IMR-90 (cell line): ENCODE data around the gene HLA-DOA. TPM values are rescaled to one million over a fixed set of nuclear protein-coding genes. Genes with fewer than 3 reads are reported as not detected.

Experiments
- ATAC-seq: fragments of 200-7000 bp; cut with Tn5 transposase; 2 replicates; pipeline ENCODE4 v1.9.1; 2020; ENCODE audit warnings: low read depth, mild to moderate bottlenecking, moderate library complexity
- BruUV-seq: library from RNA; stranded (reverse); fragments of 400-500 nt; replicated peaks from 2 replicates; lab custom pipeline; 2021; lab: Mats Ljungman, UMichigan
- CTCF ChIA-PET: fragments of 300-600 bp; formaldehyde crosslinking; extraction: SDS; loops from one replicate; lab custom pipeline; 2021; ENCODE audit warnings: antibody characterized with exemption; lab: Yijun Ruan, JAX
- POLR2A ChIA-PET: fragments of 300-600 bp; sonication (Branson Sonifier 250); formaldehyde crosslinking; loops from one replicate; lab custom pipeline; 2022; ENCODE audit warnings: antibody characterized with exemption; ENCODE audit not compliant: unreplicated experiment; lab: Charles Lee
- DNase-seq: peaks from one replicate; pipeline ENCODE4 v3.0.0; 2013
- H2AFZ ChIP-seq: replicated peaks from 2 replicates; pipeline ENCODE3; 2013; ENCODE audit warnings: low read length, mild to moderate bottlenecking; ENCODE audit not compliant: poor library complexity
- H2AK5ac ChIP-seq: 2 replicates; pipeline ENCODE4 v1.6.1; 2013; ENCODE audit warnings: low read depth, low read length, inconsistent platforms
- H2AK9ac ChIP-seq: replicated peaks from 2 replicates; pipeline ENCODE3; 2013; ENCODE audit warnings: mild to moderate bottlenecking, low read depth, low read length, moderate library complexity; ENCODE audit not compliant: poor library complexity
- H2BK120ac ChIP-seq: 2 replicates; pipeline ENCODE4 v1.6.1; 2013; ENCODE audit warnings: low read depth, low read length, inconsistent platforms
- H2BK15ac ChIP-seq: 3 replicates; pipeline ENCODE4 v1.6.1; 2013; ENCODE audit warnings: low read depth, low read length, inconsistent platforms
- H2BK20ac ChIP-seq: 2 replicates; pipeline ENCODE4 v1.6.1; 2013; ENCODE audit warnings: low read depth, mild to moderate bottlenecking, inconsistent platforms, low read length, moderate library complexity
- H2BK5ac ChIP-seq: 2 replicates; pipeline ENCODE4 v1.6.1; 2013; ENCODE audit warnings: mild to moderate bottlenecking, low read depth, low read length, inconsistent platforms; ENCODE audit not compliant: poor library complexity, severe bottlenecking
- H3K14ac ChIP-seq: replicated peaks from 2 replicates; pipeline ENCODE4 v1.6.1; 2013; ENCODE audit warnings: low read depth, low read length, inconsistent platforms
- H3K18ac ChIP-seq: 2 replicates; pipeline ENCODE4 v1.6.1; 2013; ENCODE audit warnings: low read depth, low read length, control low read depth
- H3K23ac ChIP-seq: 2 replicates; pipeline ENCODE4 v1.6.1; 2013; ENCODE audit warnings: low read depth, low read length, inconsistent platforms
- H3K27ac ChIP-seq: 2 replicates; pipeline ENCODE4 v1.5.1; 2013; ENCODE audit warnings: mild to moderate bottlenecking, control low read depth, low read length; ENCODE audit not compliant: insufficient read depth
- H3K27me3 ChIP-seq: 2 replicates; pipeline ENCODE4 v1.6.1; 2013; ENCODE audit warnings: low read length; ENCODE audit not compliant: control insufficient read depth, insufficient read depth
- H3K36me3 ChIP-seq: 2 replicates; pipeline ENCODE4 v1.6.1; 2013; ENCODE audit warnings: low read length, mixed read lengths; ENCODE audit not compliant: control insufficient read depth, insufficient read depth
- H3K4ac ChIP-seq: 2 replicates; pipeline ENCODE4 v1.6.1; 2013; ENCODE audit warnings: low read depth, low read length, inconsistent platforms
- H3K4me1 ChIP-seq: 2 replicates; pipeline ENCODE4 v1.6.1; 2013; ENCODE audit warnings: low read length, mixed read lengths; ENCODE audit not compliant: control insufficient read depth, insufficient read depth
- H3K4me2 ChIP-seq: 2 replicates; pipeline ENCODE4 v1.6.1; 2013; ENCODE audit warnings: low read depth, mild to moderate bottlenecking, control low read depth, low read length, moderate library complexity
- H3K4me3 ChIP-seq: 2 replicates; pipeline ENCODE4 v1.5.1; 2013; ENCODE audit warnings: low read depth, mild to moderate bottlenecking, control low read depth, low read length, moderate library complexity; ENCODE audit not compliant: insufficient read depth
- H3K56ac ChIP-seq: 2 replicates; pipeline ENCODE4 v1.6.1; 2013; ENCODE audit warnings: low read length, inconsistent platforms; ENCODE audit not compliant: insufficient read depth; ENCODE audit errors: extremely low read depth
- H3K79me1 ChIP-seq, 2 experiments: 2 replicates each; pipeline ENCODE4 v1.6.1; 2013; ENCODE audit warnings: low read length in 2 of 2, inconsistent platforms in 1 of 2, low read depth in 1 of 2
- H3K9ac ChIP-seq: 2 replicates; pipeline ENCODE4 v1.6.1; 2013; ENCODE audit warnings: low read depth, low read length, control low read depth
- H3K9me1 ChIP-seq: 2 replicates; pipeline ENCODE4 v1.6.1; 2013; ENCODE audit warnings: low read length, inconsistent platforms; ENCODE audit not compliant: insufficient read depth
- H3K9me3 ChIP-seq: 2 replicates; pipeline ENCODE4 v1.6.1; 2013; ENCODE audit warnings: low read length; ENCODE audit not compliant: control insufficient read depth, insufficient read depth
- H4K20me1 ChIP-seq: 2 replicates; pipeline ENCODE4 v1.6.1; 2013; ENCODE audit warnings: low read length, inconsistent platforms; ENCODE audit not compliant: insufficient read depth
- H4K5ac ChIP-seq: 2 replicates; pipeline ENCODE4 v1.6.1; 2013; ENCODE audit warnings: mild to moderate bottlenecking, low read depth, low read length, control low read depth
- H4K8ac ChIP-seq, 2 experiments: 2 replicates each; pipeline ENCODE4 v1.6.1; 2013; ENCODE audit warnings: low read depth in 2 of 2, low read length in 2 of 2, control low read depth in 1 of 2, inconsistent platforms in 1 of 2
- H4K91ac ChIP-seq: 2 replicates; pipeline ENCODE4 v1.6.1; 2013; ENCODE audit warnings: low read depth, low read length, inconsistent platforms; ENCODE audit not compliant: insufficient read depth
- BHLHE40 ChIP-seq: fragments of 150-350 bp; IDR thresholded peaks from 2 replicates; pipeline ENCODE4 v1.6.1; 2016; ENCODE audit warnings: mild to moderate bottlenecking, low read depth, low read length
- CEBPB ChIP-seq: IDR thresholded peaks from 2 replicates; pipeline ENCODE4 v1.6.1; 2012; ENCODE audit warnings: low read depth, low read length, improper control_type of control experiment
- CHD1 ChIP-seq: IDR thresholded peaks from 2 replicates; pipeline ENCODE4 v1.6.1; 2012; ENCODE audit warnings: low read depth, low read length, improper control_type of control experiment
- FOS ChIP-seq: fragments of 150-350 bp; IDR thresholded peaks from 2 replicates; pipeline ENCODE4 v1.6.1; 2016; ENCODE audit warnings: low read depth, low read length
- MAFK ChIP-seq: IDR thresholded peaks from 2 replicates; pipeline ENCODE4 v1.6.1; 2012; ENCODE audit warnings: low read depth, low read length, improper control_type of control experiment
- MAZ ChIP-seq: IDR thresholded peaks from 2 replicates; pipeline ENCODE4 v1.6.1; 2012; ENCODE audit warnings: low read depth, mild to moderate bottlenecking, low read length, improper control_type of control experiment, moderate library complexity, borderline replicate concordance
- MXI1 ChIP-seq: IDR thresholded peaks from 2 replicates; pipeline ENCODE4 v1.6.1; 2012; ENCODE audit warnings: low read depth, mild to moderate bottlenecking, low read length, moderate library complexity, borderline replicate concordance
- NFE2L2 ChIP-seq: fragments of 150-350 bp; IDR thresholded peaks from 2 replicates; pipeline ENCODE4 v1.6.1; 2016; ENCODE audit warnings: low read depth, mild to moderate bottlenecking, low read length
- POLR2A ChIP-seq: IDR thresholded peaks from 2 replicates; pipeline ENCODE4 v1.6.1; 2012; ENCODE audit warnings: mild to moderate bottlenecking, low read depth, low read length
- RAD21 ChIP-seq: IDR thresholded peaks from 2 replicates; pipeline ENCODE4 v1.6.1; 2012; ENCODE audit warnings: low read length, improper control_type of control experiment
- RCOR1 ChIP-seq: IDR thresholded peaks from 2 replicates; pipeline ENCODE4 v1.6.1; 2012; ENCODE audit warnings: mild to moderate bottlenecking, low read length, improper control_type of control experiment; ENCODE audit not compliant: insufficient replicate concordance
- RFX5 ChIP-seq: IDR thresholded peaks from 2 replicates; pipeline ENCODE4 v1.8.0; 2012; ENCODE audit warnings: low read depth, mild to moderate bottlenecking, low read length, moderate library complexity
- SMC3 ChIP-seq: fragments of 150-350 bp; IDR thresholded peaks from 2 replicates; pipeline ENCODE4 v1.6.1; 2016; ENCODE audit warnings: low read depth, mild to moderate bottlenecking, antibody characterized with exemption, low read length, moderate library complexity
- WGBS, 2 experiments: methylation state at CpG; one replicate each; pipeline versions ENCODE4 v1.1.5 to v1.1.7; 2013; ENCODE audit warnings: missing lambda C conversion rate in 2 of 2; ENCODE audit not compliant: insufficient read length in 1 of 2; ENCODE audit errors: extremely low coverage in 2 of 2; 5-methylcytosine and 5-hydroxymethylcytosine counted together
- dilution Hi-C: fragments of 300-500 bp; cut with HindIII; formaldehyde crosslinking; loops from one replicate; pipeline ENCODE4 v1.14.3; 2018; ENCODE audit warnings: low sequenced_read_pairs; ENCODE audit not compliant: unreplicated experiment
- in situ Hi-C: fragments of 300-500 bp; cut with MboI; formaldehyde crosslinking; loops from 3 replicates; pipeline ENCODE4 v1.14.3; 2019; ENCODE audit warnings: low sequenced_read_pairs, inconsistent platforms, mixed read lengths
- intact Hi-C: fragments of 100-400 bp; cut with micrococcal nuclease; formaldehyde crosslinking; loops from 2 replicates; pipeline ENCODE4 v1.10.0; 2022
- polyA plus RNA-seq, 3 experiments: library from polyadenylated mRNA; depleted of rRNA; stranded (reverse); fragments of >200 nt; gene quantifications; 2 replicates each; pipeline ENCODE4 v1.2.3, GENCODE V29; 2012; ENCODE audit warnings: low replicate concordance in 1 of 3
- total RNA-seq: library from RNA; depleted of rRNA; stranded (reverse); fragments of >200 nt; gene quantifications from 2 replicates; pipeline ENCODE4 v1.2.3, GENCODE V29; 2012
- TF ChIP-seq, protein P1 (sequence below): conservative IDR thresholded peaks from 2 replicates; pipeline ENCODE4 v1.5.1; 2012; ENCODE audit warnings: mild to moderate bottlenecking, low read depth, low read length, improper control_type of control experiment
- TF ChIP-seq, protein P2 (sequence below): fragments of 150-350 bp; IDR thresholded peaks from 2 replicates; pipeline ENCODE4 v1.6.1; 2017; ENCODE audit warnings: mild to moderate bottlenecking, antibody characterized with exemption, low read length, low read depth
- TF ChIP-seq, protein P3 (sequence below): fragments of 150-350 bp; IDR thresholded peaks from 2 replicates; pipeline ENCODE4 v1.6.1; 2016; ENCODE audit warnings: low read depth, mild to moderate bottlenecking, low read length, moderate library complexity, borderline replicate concordance

The HLA-DOA gene
- total and polyA plus RNA-seq, 2 of the 4 experiments (the other 2 are of a cell fraction) = not detected

DNA sequence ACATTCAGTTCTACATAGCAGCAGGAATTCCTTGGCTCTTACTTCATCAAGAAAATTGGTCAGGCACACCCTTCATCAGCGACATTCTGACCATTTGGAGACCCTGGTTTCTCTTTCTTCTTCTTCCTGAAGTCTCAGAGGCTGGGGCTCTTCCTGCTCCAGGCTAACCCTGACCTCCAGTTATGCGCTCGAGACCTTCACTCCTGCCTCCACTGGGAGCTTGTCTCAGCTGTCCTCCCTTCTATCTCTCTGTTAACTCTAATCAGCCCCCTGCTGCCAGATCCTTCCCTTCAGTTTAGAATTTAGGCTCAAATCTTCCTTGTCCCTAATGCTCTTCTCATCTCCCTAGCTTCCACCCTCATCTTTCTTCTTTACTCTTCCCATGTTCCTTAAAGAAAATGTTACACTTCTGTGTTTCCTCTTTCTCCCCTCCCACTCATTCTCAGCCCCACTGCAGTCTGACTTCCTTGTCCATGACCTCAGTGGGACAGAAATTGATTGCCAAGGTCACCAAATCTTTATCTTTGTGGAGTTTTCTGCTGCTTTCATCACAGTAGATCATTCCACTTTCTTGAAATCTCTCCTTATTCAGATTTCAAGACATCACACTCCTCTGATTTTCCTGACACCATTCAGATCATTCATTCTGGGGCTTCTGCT, 8.4 kb upstream of the HLA-DOA start:
- Histone ChIP-seq H3K4me3 (no peak overlapping the region), H3K27me3 (peaks cover 50% of the 10 kb centered on the region), H3K18ac (no peak overlapping the region), H3K27ac (no peak overlapping the region), H4K5ac (no peak overlapping the region), H4K8ac (no peak overlapping the region), H3K4me1 (no peaks in the 10 kb centered on the region; the same call in 1 of the 2 replicates), H3K23ac (no peak overlapping the region), H2AFZ (no peak overlapping the region), H2BK5ac (no peak overlapping the region), H3K79me1 (no peaks in the 10 kb centered on the region), H3K56ac (no peak overlapping the region), H3K14ac (no peak overlapping the region), H2BK20ac (no peak overlapping the region), H2AK5ac (no peak overlapping the region), H2BK120ac (no peak overlapping the region), H4K20me1 (no peaks in the 10 kb centered on the region), H3K9me1 (no peaks in the 10 kb centered on the region), H3K9me3 (no peaks in the 10 kb centered on the region), H3K4me2 (no peak overlapping the region), H3K9ac (no peak overlapping the region), H3K4ac (no peak overlapping the region), H4K91ac (no peak overlapping the region), H3K36me3 (no peaks in the 10 kb centered on the region), H2BK15ac (no peak overlapping the region), H2AK9ac (no peak overlapping the region)
- BruUV-seq = no TSS peak
- intact Hi-C loops (no loop called here), in situ Hi-C loops (loop anchor here (5.0 to 10.0 kb wide), 2 partner anchors 147 to 229 kb away; no protein-coding TSS in a partner anchor), dilution Hi-C loops (no loop called here)
- DNase-seq (no peak), ATAC-seq (no peak)
- TF ChIP-seq CHD1 (no peak), MXI1 (no peak), CEBPB (no peak), RAD21 (no peak), BHLHE40 (no peak), NFE2L2 (no peak), FOS (no peak), POLR2A (no peak), MAZ (no peak), MAFK (no peak), RFX5 (no peak), RCOR1 (no peak), SMC3 (no peak)
- TF ChIP-seq, protein P1, sequence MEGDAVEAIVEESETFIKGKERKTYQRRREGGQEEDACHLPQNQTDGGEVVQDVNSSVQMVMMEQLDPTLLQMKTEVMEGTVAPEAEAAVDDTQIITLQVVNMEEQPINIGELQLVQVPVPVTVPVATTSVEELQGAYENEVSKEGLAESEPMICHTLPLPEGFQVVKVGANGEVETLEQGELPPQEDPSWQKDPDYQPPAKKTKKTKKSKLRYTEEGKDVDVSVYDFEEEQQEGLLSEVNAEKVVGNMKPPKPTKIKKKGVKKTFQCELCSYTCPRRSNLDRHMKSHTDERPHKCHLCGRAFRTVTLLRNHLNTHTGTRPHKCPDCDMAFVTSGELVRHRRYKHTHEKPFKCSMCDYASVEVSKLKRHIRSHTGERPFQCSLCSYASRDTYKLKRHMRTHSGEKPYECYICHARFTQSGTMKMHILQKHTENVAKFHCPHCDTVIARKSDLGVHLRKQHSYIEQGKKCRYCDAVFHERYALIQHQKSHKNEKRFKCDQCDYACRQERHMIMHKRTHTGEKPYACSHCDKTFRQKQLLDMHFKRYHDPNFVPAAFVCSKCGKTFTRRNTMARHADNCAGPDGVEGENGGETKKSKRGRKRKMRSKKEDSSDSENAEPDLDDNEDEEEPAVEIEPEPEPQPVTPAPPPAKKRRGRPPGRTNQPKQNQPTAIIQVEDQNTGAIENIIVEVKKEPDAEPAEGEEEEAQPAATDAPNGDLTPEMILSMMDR = no peak
- TF ChIP-seq, protein P2, sequence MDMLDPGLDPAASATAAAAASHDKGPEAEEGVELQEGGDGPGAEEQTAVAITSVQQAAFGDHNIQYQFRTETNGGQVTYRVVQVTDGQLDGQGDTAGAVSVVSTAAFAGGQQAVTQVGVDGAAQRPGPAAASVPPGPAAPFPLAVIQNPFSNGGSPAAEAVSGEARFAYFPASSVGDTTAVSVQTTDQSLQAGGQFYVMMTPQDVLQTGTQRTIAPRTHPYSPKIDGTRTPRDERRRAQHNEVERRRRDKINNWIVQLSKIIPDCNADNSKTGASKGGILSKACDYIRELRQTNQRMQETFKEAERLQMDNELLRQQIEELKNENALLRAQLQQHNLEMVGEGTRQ = no peak
- TF ChIP-seq, protein P3, sequence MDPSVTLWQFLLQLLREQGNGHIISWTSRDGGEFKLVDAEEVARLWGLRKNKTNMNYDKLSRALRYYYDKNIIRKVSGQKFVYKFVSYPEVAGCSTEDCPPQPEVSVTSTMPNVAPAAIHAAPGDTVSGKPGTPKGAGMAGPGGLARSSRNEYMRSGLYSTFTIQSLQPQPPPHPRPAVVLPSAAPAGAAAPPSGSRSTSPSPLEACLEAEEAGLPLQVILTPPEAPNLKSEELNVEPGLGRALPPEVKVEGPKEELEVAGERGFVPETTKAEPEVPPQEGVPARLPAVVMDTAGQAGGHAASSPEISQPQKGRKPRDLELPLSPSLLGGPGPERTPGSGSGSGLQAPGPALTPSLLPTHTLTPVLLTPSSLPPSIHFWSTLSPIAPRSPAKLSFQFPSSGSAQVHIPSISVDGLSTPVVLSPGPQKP = no peak
- 50% methylated on average over 3 of the region's 3 CpGs; no CpG with 5 or more reads in 1 of the 2 experiments for WGBS, 2 experiments
- CTCF ChIA-PET = interaction anchor here (0.6 kb wide), 1 partner anchor 140 kb away, joined by 6 read pairs; no protein-coding TSS in a partner anchor
- POLR2A ChIA-PET = no interaction called here
